HepG2 (cell line): ENCODE data around the gene FGFR3. TPM values are rescaled to one million over a fixed set of nuclear protein-coding genes. Genes with fewer than 3 reads are reported as not detected.

Source experiments
- DRAP1 ChIP-seq: IDR thresholded peaks from 2 replicates; pipeline ENCODE4 v1.6.1; 2016; ENCODE audit warnings: missing genetic modification reagents, missing compliant biosample characterization
- ETV6 ChIP-seq: sonication (generic); formaldehyde crosslinking; conservative IDR thresholded peaks from 2 replicates; pipeline ENCODE4 v1.4.0; 2020; ENCODE audit warnings: missing genetic modification reagents
- FOXO4 ChIP-seq: sonication (generic); formaldehyde crosslinking; conservative IDR thresholded peaks from 2 replicates; pipeline ENCODE4 v1.8.1; 2023; ENCODE audit warnings: missing genetic modification reagents
- HNF4A ChIP-seq: sonication (generic); formaldehyde crosslinking; IDR thresholded peaks from 2 replicates; pipeline ENCODE4 v1.4.0; 2020; ENCODE audit warnings: missing genetic modification reagents
- HOXD1 ChIP-seq: sonication (generic); formaldehyde crosslinking; IDR thresholded peaks from 2 replicates; pipeline ENCODE4 v1.5.0; 2020; ENCODE audit warnings: missing genetic modification reagents
- MXD3 ChIP-seq: IDR thresholded peaks from 2 replicates; pipeline ENCODE4 v1.6.1; 2016; ENCODE audit warnings: mild to moderate bottlenecking, missing biosample characterization, missing genetic modification reagents
- NKX3-1 ChIP-seq: sonication (generic); formaldehyde crosslinking; IDR thresholded peaks from 2 replicates; pipeline ENCODE4 v1.5.0; 2020; ENCODE audit warnings: missing genetic modification reagents
- PAX8 ChIP-seq: sonication (generic); formaldehyde crosslinking; IDR thresholded peaks from 2 replicates; pipeline ENCODE4 v1.8.0; 2022; ENCODE audit warnings: mild to moderate bottlenecking, missing genetic modification reagents, borderline replicate concordance
- POGZ ChIP-seq: sonication (generic); formaldehyde crosslinking; IDR thresholded peaks from 2 replicates; pipeline ENCODE4 v1.4.0; 2020; ENCODE audit warnings: mild to moderate bottlenecking, missing genetic modification reagents
- POLR2G ChIP-seq: fragments of 200-400 bp; formaldehyde crosslinking; IDR thresholded peaks from 2 replicates; pipeline ENCODE4 v1.6.1; 2018; ENCODE audit warnings: mild to moderate bottlenecking, low read depth, low read length, moderate library complexity
- RAD21 ChIP-seq: fragments of 450-650 bp; formaldehyde crosslinking; IDR thresholded peaks from 2 replicates; pipeline ENCODE4 v1.5.0; 2020; ENCODE audit warnings: mild to moderate bottlenecking
- RCOR2 ChIP-seq: IDR thresholded peaks from 2 replicates; pipeline ENCODE4 v1.6.1; 2016; ENCODE audit warnings: missing biosample characterization, missing genetic modification reagents
- SMAD1 ChIP-seq: sonication (generic); formaldehyde crosslinking; IDR thresholded peaks from 2 replicates; pipeline ENCODE4 v1.4.0; 2020; ENCODE audit warnings: missing genetic modification reagents, low read depth, mild to moderate bottlenecking, borderline replicate concordance
- ZBTB39 ChIP-seq: sonication (generic); formaldehyde crosslinking; IDR thresholded peaks from 2 replicates; pipeline ENCODE4 v1.5.0; 2020; ENCODE audit warnings: missing genetic modification reagents
- ZBTB7B ChIP-seq: sonication (generic); formaldehyde crosslinking; IDR thresholded peaks from 2 replicates; pipeline ENCODE4 v1.4.0; 2020; ENCODE audit warnings: missing genetic modification reagents
- ZFY ChIP-seq: sonication (generic); formaldehyde crosslinking; IDR thresholded peaks from 2 replicates; pipeline ENCODE4 v1.4.0; 2020; ENCODE audit warnings: missing genetic modification reagents
- ZNF460 ChIP-seq: sonication (generic); formaldehyde crosslinking; IDR thresholded peaks from 2 replicates; pipeline ENCODE4 v1.5.1; 2020; ENCODE audit warnings: missing genetic modification reagents, mild to moderate bottlenecking, borderline replicate concordance
- ZNF572 ChIP-seq: sonication (generic); formaldehyde crosslinking; IDR thresholded peaks from 2 replicates; pipeline ENCODE4 v1.5.1; 2020; ENCODE audit warnings: mild to moderate bottlenecking, missing genetic modification reagents
- polyA plus RNA-seq, 8 experiments: library from polyadenylated mRNA; depleted of rRNA in 3 of 8; stranded (reverse) in 7 of 8; unstranded in 1 of 8; fragments of >200 nt; fragmentation: Illumina TruSeq in 4 of 8; extraction: Trizol in 4 of 8; gene quantifications; 2 replicates each; pipeline versions ENCODE4 v1.2.1 to v1.2.3, GENCODE V29; 2011 to 2016; ENCODE audit warnings: low read depth in 4 of 8, missing spikeins in 1 of 8, mixed read lengths in 1 of 8; ENCODE audit not compliant: insufficient read depth in 1 of 8
- total RNA-seq, 5 experiments: library from RNA; depleted of rRNA; stranded (reverse); fragments of >200 nt; fragmentation: Illumina TruSeq; extraction: Trizol; gene quantifications; 2 replicates each; pipeline ENCODE4 v1.2.3, GENCODE V29; 2016; ENCODE audit warnings: low read depth in 1 of 5

The FGFR3 gene
- total and polyA plus RNA-seq, 2 of the 13 experiments (the other 11 are each of a cell fraction or from before 2014, with no cell fraction given): 103 to 109 TPM

GRCh38 chr4:1779588-1780382 is 13.3 kb upstream of the FGFR3 start (continued):
- TF ChIP-seq ZBTB39 (CRISPR knock-in tag): no peak
- TF ChIP-seq POGZ (CRISPR knock-in tag): peak; percentile 30; the same call in 1 of the 2 replicates
- TF ChIP-seq FOXO4: 0 out of 2 replicates have a peak, but pooled peaks have one; percentile 87
- no peak; the same call in 1 of the 2 replicates for TF ChIP-seq NKX3-1 (CRISPR knock-in tag)
- TF ChIP-seq HNF4A: peak; percentile 88
- TF ChIP-seq ZNF460 (CRISPR knock-in tag): no peak
- TF ChIP-seq ZFY (CRISPR knock-in tag): peak; percentile 88
- TF ChIP-seq HOXD1 (CRISPR knock-in tag): peak; percentile 78; the same call in 1 of the 2 replicates
- no peak; the same call in 1 of the 2 replicates for TF ChIP-seq DRAP1 (CRISPR knock-in tag)
- peak; percentile 36; the same call in 1 of the 2 replicates for TF ChIP-seq RAD21 (CRISPR knock-in tag)
- peak; percentile 37; the same call in 1 of the 2 replicates for TF ChIP-seq ETV6 (CRISPR knock-in tag)
- 0 out of 2 replicates have a peak, but pooled peaks have one; percentile 84 for TF ChIP-seq ZNF572
- TF ChIP-seq RCOR2 (CRISPR knock-in tag): peak; percentile 69
- TF ChIP-seq ZBTB7B (CRISPR knock-in tag): peak; percentile 100
- peak; percentile 67 for TF ChIP-seq MXD3
- TF ChIP-seq PAX8 (CRISPR knock-in tag): 0 out of 2 replicates have a peak, but pooled peaks have one; percentile 76
- peak; percentile 89; the same call in 1 of the 2 replicates for TF ChIP-seq SMAD1
- TF ChIP-seq POLR2G: peak; percentile 53; the same call in 1 of the 2 replicates
